B cell (primary cell): ENCODE data around the gene SHD. TPM values are rescaled to one million over a fixed set of nuclear protein-coding genes. Genes with fewer than 3 reads are reported as not detected.

Experiments used
- ATAC-seq: fragments of 200-7000 bp; cut with Tn5 transposase; one replicate; pipeline ENCODE4 v1.10.0; 2021; ENCODE audit warnings: low read depth, mild to moderate bottlenecking, moderate number of reproducible peaks, moderate library complexity
- CTCF ChIA-PET: fragments of 350-600 bp; sonication (Branson Sonifier 250); formaldehyde crosslinking; loops from one replicate; lab custom pipeline; 2021; ENCODE audit warnings: antibody characterized with exemption, inconsistent platforms; lab: Charles Lee
- POLR2A ChIA-PET: fragments of 350-600 bp; sonication (Branson Sonifier 250); formaldehyde crosslinking; loops from one replicate; lab custom pipeline; 2021; ENCODE audit warnings: antibody characterized with exemption; lab: Charles Lee
- DNase-seq: peaks from one replicate; pipeline ENCODE4 v3.0.0; 2013
- H2AFZ ChIP-seq: 2 replicates; pipeline ENCODE4 v1.6.1; 2012; ENCODE audit warnings: mild to moderate bottlenecking, low read depth, low read length; ENCODE audit not compliant: insufficient read depth, poor library complexity, severe bottlenecking
- H3K27ac ChIP-seq, 2 donors: 1 replicate in 1 of 2; 2 replicates in 1 of 2; pipeline ENCODE4 v1.5.1; 2012 to 2013; ENCODE audit warnings: low read length in 2 of 2, mild to moderate bottlenecking in 2 of 2, moderate library complexity in 1 of 2
- H3K27me3 ChIP-seq, 4 experiments: fragments of 200-600 bp in 1 of 4; sonication (generic) in 1 of 4; replicated peaks in 1 of 4; 1 replicate in 2 of 4; 2 replicates in 2 of 4; pipeline versions ENCODE4 v1.6.1 to v1.7.0; 2013 to 2016; ENCODE audit warnings: low read length in 3 of 4, mild to moderate bottlenecking in 2 of 4, mixed read lengths in 1 of 4, moderate library complexity in 1 of 4; ENCODE audit not compliant: insufficient read depth in 4 of 4, control insufficient read depth in 3 of 4; ENCODE audit errors: control extremely low read depth in 1 of 4
- H3K36me3 ChIP-seq, 2 experiments: replicated peaks in 1 of 2; 1 replicate in 1 of 2; 2 replicates in 1 of 2; pipeline versions ENCODE4 v1.6.1 to v1.7.1; 2013; ENCODE audit warnings: low read length in 1 of 2; ENCODE audit not compliant: insufficient read depth in 2 of 2, control insufficient read depth in 1 of 2; ENCODE audit errors: control extremely low read depth in 1 of 2, extremely low read depth in 1 of 2
- H3K4me1 ChIP-seq, 2 donors: fragments of 200-600 bp in 1 of 2; sonication (generic) in 1 of 2; 1 replicate in 1 of 2; 2 replicates in 1 of 2; pipeline versions ENCODE4 v1.5.1 to v1.6.1; 2013 to 2017; ENCODE audit warnings: low read length in 2 of 2; ENCODE audit not compliant: control insufficient read depth in 2 of 2, insufficient read depth in 2 of 2
- H3K4me2 ChIP-seq: replicated peaks from 2 replicates; pipeline ENCODE3; 2012; ENCODE audit warnings: mild to moderate bottlenecking, low read depth, low read length; ENCODE audit not compliant: poor library complexity, severe bottlenecking
- H3K4me3 ChIP-seq, 5 experiments: fragments of 200-600 bp in 1 of 5; sonication (generic) in 1 of 5; 1 replicate in 3 of 5; 2 replicates in 2 of 5; pipeline versions ENCODE4 v1.5.1 to v1.7.0; 2011 to 2016; ENCODE audit warnings: low read length in 4 of 5, mild to moderate bottlenecking in 4 of 5, low read depth in 2 of 5, control low read depth in 1 of 5, moderate library complexity in 1 of 5; ENCODE audit not compliant: insufficient read depth in 1 of 5; ENCODE audit errors: control extremely low read depth in 1 of 5, extremely low read depth in 1 of 5
- H3K79me2 ChIP-seq: fragments of 200-600 bp; sonication (generic); one replicate; pipeline ENCODE4 v1.6.0; 2016; ENCODE audit warnings: low read length; ENCODE audit not compliant: control insufficient read depth, insufficient read depth
- H3K9ac ChIP-seq: fragments of 200-600 bp; sonication (generic); 2 replicates; pipeline ENCODE4 v1.6.1; 2017; ENCODE audit warnings: mild to moderate bottlenecking, low read length, moderate library complexity
- H3K9me3 ChIP-seq, 3 donors: one replicate each; pipeline versions ENCODE4 v1.6.1 to v1.7.1; 2013; ENCODE audit warnings: low read length in 2 of 3; ENCODE audit not compliant: control insufficient read depth in 2 of 3, insufficient read depth in 1 of 3; ENCODE audit errors: control extremely low read depth in 1 of 3
- H4K20me1 ChIP-seq: 2 replicates; pipeline ENCODE4 v1.6.0; 2012; ENCODE audit warnings: mild to moderate bottlenecking, low read length; ENCODE audit not compliant: insufficient read depth, control insufficient read depth, poor library complexity, severe bottlenecking
- H3K27ac Mint-ChIP-seq: one replicate; pipeline ENCODE4 v1.8.0; 2021; ENCODE audit warnings: mixed read lengths
- H3K27me3 Mint-ChIP-seq: one replicate; pipeline ENCODE4 v1.8.0; 2021; ENCODE audit warnings: mixed read lengths
- H3K4me1 Mint-ChIP-seq: one replicate; pipeline ENCODE4 v1.8.0; 2021; ENCODE audit warnings: mixed read lengths
- H3K4me3 Mint-ChIP-seq: one replicate; pipeline ENCODE4 v1.8.0; 2021; ENCODE audit warnings: mixed read lengths
- H3K9me3 Mint-ChIP-seq: one replicate; pipeline ENCODE4 v1.8.0; 2022; ENCODE audit warnings: mixed read lengths; ENCODE audit not compliant: insufficient read depth
- CTCF ChIP-seq: fragments of 200-600 bp; IDR thresholded peaks from one replicate; pipeline ENCODE4 v1.8.0; 2022; ENCODE audit warnings: antibody characterized with exemption, mild to moderate bottlenecking
- EZH2 ChIP-seq: IDR thresholded peaks from 2 replicates; pipeline ENCODE4 v1.6.1; 2012; ENCODE audit warnings: borderline replicate concordance, low read depth, mild to moderate bottlenecking, moderate library complexity, low read length; ENCODE audit not compliant: insufficient read depth, poor library complexity, severe bottlenecking
- WGBS: methylation state at CpG from one replicate; pipeline ENCODE4 v1.1.5; 2013; ENCODE audit warnings: missing lambda C conversion rate; ENCODE audit not compliant: insufficient coverage; 5-methylcytosine and 5-hydroxymethylcytosine counted together
- intact Hi-C: fragments of 100-400 bp; cut with micrococcal nuclease; formaldehyde crosslinking; loops from one replicate; pipeline ENCODE4 v1.10.0; 2022
- polyA plus RNA-seq: library from polyadenylated mRNA; depleted of rRNA; stranded (reverse); fragments of >200 nt; gene quantifications from 2 replicates; pipeline ENCODE4 v1.2.3, GENCODE V29; 2012
- total RNA-seq, 2 donors: library from RNA; stranded (reverse); fragments of 120-200 nt in 1 of 2; gene quantifications; 1 replicate in 1 of 2; 2 replicates in 1 of 2; pipeline versions ENCODE4 v1.2.3 to v1.2.4, GENCODE V29; 2013 to 2022

Gene SHD
- total and polyA plus RNA-seq, 2 donors (not counting 1 experiment from before 2014, with no cell fraction given) = 0.17 TPM; not detected in 1

GRCh38 chr19:4267101-4267900 lies 11.8 kb upstream of the SHD start:
- DNase-seq (peak; percentile 70), ATAC-seq (peak; percentile 79)
- no peaks in the 10 kb centered on the region for H3K79me2 ChIP-seq
- Mint-ChIP-seq H3K9me3 (no peaks in the 10 kb centered on the region), H3K27me3 (no peaks in the 10 kb centered on the region), H3K4me1 (peaks cover 12% of the 10 kb centered on the region), H3K27ac (peak overlapping the region; percentile 37), H3K4me3 (no peak overlapping the region)
- H3K4me3 ChIP-seq = no peak overlapping the region
- H3K27ac ChIP-seq = no peak overlapping the region
- intact Hi-C loops = loop anchor here (1.0 kb wide), 2 partner anchors 85 to 135 kb away; partner anchors contain the start of gene CHAF1A
- peaks cover 0 to under 1% (median 0%) of the 10 kb centered on the region in 3 donors for H3K9me3 ChIP-seq
- H3K9ac ChIP-seq = no peak overlapping the region
- POLR2A ChIA-PET = interaction anchor here (1.2 kb wide), 1 partner anchor 133 kb away, joined by 3 read pairs; the partner anchor contains the start of gene SH3GL1
- no peaks in the 10 kb centered on the region for H3K27me3 ChIP-seq
- H3K36me3 ChIP-seq = peaks cover 0 to 60% of the 10 kb centered on the region in 2 experiments
- H2AFZ ChIP-seq = no peak overlapping the region
- peaks cover 9% of the 10 kb centered on the region for H4K20me1 ChIP-seq
- peaks cover 0 to 11% of the 10 kb centered on the region in 2 donors for H3K4me1 ChIP-seq
- no peak overlapping the region for H3K4me2 ChIP-seq
- CTCF ChIA-PET = interaction anchor here (0.7 to 8.1 kb wide), 17 partner anchors 9 to 369 kb away, joined by 3 to 89 read pairs (median 4); partner anchors contain the start of genes CHAF1A, HDGFL2, MPND and SH3GL1
- TF ChIP-seq CTCF (peak; percentile 84), EZH2 (no peak)
- WGBS = 68% methylated on average over 16 of the region's 21 CpGs
